Activated CD4-positive, CD25-positive, alpha-beta regulatory T cell treated with anti-CD3 and anti-CD28 coated beads, Interleukin-2, amount 50 U/mL, for 16 hours (primary cell): ENCODE results near the gene APOBEC4.

Experiments used
- DNase-seq: peaks from one replicate; pipeline ENCODE4 v3.0.0-alpha.2; 2020; ENCODE audit warnings: low read depth, low spot score

Gene APOBEC4

DNA sequence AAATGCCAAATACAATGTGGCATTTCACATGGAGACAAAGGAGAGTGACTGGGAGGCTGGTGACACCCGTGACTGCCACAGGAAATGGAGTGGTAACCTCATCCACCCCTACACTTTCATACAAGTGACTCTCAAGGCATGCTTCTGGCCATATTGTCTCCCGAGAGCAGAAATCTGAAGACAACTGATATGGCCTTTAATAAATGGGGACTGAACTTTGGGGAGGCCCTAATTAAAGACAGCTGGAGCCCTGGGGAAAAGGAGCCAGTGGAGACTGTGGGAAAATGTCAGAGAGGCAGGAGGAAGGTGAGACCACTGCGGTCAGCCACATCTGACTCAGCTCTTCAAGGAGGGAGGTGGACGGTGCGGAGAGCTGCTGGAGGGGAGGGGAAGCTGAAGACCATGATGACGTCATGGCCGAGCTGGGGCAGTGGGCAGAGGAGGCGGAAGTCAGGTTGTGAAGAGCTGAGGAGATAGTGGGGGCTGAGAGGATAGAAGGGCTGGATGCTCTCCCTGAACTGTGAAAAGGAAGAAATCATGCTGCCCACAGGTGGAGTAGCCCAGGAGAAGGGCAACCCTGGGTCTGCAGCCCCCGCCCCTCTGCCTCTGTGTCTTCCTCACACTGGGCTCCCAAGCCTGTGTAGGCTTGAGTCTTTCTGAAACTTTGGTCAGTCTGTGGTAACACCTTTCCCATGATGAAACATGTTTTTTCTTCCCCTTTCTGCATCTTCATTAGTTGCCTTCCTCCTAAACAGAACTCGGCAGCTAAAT, 48.9 kb downstream of the APOBEC4 start:
- no peak for DNase-seq

DNA sequence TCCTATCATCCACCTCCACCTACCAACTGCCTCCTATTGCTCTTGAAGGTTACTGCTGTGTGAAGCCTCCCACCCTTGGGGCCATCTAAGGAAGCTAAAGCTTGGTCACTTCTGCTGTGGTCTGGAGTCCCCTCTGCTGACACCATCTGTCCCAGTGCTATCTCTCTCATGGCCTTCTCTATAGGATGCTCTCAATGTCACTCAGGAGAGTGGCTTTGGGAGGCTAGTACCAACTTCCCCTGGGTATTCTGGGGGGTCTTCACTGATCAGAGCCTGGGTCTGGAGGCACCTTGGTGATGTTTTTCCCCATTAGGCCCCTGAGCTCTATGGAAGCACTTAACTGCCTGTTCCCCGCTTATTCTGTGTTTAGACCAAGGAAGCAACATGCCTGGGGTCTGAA, 50.6 kb downstream of the APOBEC4 start:
- DNase-seq = no peak

DNA sequence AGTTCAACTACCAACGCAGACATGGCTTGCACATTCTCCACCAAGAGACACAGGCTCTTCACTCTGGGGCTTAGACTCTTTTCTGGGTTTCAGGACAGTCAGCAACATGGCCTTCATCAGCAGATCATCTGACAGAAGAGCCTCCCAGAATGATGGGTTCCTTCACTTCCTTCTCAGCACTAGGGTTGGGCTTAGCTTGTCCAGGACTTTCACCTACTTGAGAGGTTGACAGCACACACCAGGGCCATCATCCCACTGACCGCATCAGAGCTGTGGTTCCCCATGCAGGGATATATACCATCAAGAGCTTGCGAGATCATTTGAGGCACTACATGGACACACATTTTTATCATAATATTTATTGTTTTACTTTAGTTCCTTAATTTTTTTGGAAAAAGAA, 52.5 kb downstream of the APOBEC4 start:
- DNase-seq = no peak

DNA sequence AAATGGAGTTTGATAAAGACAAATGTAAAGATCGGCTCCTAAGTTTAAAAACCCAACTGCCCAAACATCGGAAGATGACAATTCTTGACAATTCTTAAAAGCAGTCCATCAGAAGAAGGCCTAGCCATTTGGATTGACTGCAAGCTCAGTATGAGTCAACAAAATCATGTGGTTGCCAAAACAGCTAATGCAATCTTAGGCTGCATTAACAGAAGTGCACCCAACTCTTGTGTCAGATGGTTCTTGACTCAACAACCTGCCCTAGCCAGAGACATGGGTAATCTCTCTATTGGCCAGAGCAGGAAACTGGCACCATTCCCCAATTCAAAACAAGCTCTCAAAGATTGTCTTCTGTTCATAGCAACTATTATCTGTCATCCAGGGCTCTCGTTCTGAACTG, 53.0 kb downstream of the APOBEC4 start:
- DNase-seq = no peak

DNA sequence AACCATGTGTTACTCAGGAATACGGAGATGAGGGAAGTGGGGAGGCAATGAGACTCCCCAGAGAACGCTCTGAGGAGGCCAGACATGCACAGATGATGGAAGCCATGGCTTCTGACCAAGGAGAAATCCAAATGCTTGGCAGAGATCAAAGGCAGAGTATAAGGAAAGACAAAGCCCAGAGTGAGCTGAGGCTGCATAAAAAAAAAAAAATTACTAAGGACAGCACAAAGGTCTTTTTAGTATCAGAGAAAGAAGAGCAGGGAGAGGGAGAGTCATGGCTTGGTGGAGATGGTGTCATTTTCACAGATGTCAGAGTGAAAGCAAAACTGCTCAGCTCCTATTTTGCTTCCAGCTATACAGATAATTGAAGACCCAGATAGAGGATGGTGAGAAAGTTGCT, 54.7 kb downstream of the APOBEC4 start:
- DNase-seq = no peak

DNA sequence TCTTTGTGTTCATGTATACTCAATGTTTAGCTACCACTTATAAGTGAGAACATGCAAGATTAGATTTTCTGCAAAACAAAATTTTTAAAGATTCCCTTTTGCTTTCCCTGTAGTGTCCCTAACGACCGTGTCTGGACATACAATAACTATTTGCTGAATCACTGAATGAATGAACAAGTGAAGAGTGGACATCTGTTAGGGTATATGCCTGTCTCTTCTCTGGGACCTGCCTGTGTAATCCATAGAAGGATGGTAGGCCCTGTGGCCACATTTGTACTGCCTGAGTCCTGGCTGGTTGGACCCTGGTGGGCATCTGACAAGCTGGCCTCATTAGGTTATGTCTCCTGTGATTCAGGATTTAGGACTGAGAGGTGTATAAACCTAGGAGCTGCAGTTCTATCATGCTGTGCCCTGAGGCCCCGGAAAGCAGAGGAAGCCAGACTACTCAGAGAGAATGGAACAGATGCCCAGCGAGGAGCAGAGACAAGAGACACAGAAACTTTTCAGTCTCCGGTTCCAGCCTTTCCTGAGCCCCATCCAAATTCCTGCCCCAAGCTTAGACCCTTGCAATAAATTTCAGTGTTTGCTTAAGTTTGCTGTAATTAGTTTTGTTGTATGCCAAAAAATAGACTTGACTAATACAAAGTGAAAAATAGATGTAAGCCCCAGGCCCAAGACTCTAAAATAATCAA, 55.3 kb downstream of the APOBEC4 start:
- no peak for DNase-seq

DNA sequence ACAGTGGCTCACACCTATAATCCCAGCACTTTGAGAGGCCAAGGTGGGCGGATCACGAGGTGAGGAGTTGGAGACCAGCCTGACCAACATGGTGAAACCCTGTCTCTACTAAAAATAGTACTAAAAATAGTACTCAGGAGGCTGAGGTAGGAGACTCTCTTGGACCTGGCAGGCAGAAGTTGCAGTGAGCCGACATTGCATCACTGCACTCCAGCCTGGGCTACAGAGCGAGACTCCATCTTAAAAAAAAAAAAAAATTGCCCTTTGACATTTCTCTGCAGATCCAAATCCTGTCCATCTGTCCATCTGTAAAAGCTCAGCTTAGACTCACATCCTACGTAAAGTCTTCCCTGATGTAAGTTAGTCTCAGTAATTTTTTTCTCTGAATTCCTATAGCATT, 56.6 kb downstream of the APOBEC4 start:
- DNase-seq = no peak
